GM03348 (cell line): ENCODE data around the gene SLC38A10.

Experiments
- DNase-seq: peaks from one replicate; pipeline ENCODE4 v3.0.0; 2012; ENCODE audit warnings: low spot score

Gene SLC38A10

GRCh38 chr17:81239714-81240555 is 55.2 kb downstream of the SLC38A10 start:
- DNase-seq: peak; percentile 60

- DNase-seq: peak; percentile 100
These were observed 56.0 kb downstream of the SLC38A10 start, which contains the start of the genes NDUFAF8 and TEPSIN for GRCh38 chr17:81238815-81239713. Gene NDUFAF8, plus strand, starts transcription at chr17:81239318. Its CDS starts 46 bp downstream, at chr17:81239364. Gene TEPSIN, minus strand, starts transcription at chr17:81239055. Its CDS starts 22 bp downstream, at chr17:81239033.

GRCh38 chr17:81238490-81238814 is 56.7 kb downstream of the SLC38A10 start:
- DNase-seq: no peak

DNA sequence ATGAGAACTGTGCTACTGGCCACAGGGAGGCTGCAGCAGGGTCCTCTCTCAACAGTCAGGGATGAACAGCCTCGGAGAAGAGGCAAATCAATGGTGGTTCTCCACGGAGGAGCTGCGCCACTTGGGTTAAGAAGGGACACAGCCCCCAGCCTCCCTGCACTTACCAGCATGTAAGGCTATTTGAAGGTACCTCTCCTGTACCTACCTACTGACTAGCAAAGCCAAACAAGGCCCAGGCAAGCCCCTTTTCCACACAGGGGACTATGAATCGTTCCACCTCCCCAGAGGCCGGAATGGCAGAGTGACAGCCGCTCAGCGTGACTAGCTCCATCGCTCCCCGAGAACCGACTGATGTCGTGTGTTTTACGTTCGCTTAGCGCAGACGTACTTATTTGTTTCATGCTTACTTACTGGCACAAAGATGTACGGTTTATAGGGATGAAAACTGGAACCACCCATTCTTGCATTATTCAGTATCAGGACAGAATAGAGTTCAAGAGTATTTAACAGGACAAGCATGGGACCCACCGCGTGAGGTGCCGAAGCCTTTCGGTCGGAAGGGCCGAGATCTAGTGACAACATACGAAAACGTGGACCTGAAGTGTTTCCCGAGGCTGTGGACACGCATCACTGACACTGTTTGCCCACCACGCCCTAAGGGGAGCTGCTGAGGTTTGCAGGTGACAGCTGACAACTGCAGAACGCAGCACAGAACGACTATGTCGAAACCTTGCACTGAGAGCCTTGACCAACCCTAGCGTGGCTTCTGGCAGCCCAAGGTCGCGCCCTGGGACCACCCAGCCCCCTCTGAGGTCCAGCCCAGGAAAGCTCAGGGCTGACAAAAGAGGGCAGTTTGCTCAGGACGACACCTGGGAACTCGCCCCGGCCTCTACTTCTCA is 57.3 kb downstream of the SLC38A10 start:
- no peak for DNase-seq

DNA sequence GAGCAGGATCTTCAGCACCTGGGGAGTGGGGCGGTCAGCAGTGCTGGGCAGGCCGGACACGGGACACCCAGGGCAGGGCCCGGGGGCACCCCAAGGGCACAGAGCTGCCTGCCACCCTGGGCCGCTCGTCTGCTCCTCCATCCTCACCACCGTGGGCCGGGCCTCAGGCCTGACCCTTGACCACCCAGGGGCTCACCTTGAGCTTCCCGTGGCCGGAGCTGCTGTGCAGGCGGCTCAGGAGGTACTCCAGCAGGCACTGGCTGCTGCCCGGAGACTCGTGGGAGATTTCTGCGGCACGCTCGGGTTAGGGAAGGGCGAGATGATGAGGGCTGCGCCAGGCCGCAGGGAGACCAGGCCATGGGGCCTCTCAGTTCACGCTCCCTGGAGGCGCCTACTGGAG is 58.3 kb downstream of the SLC38A10 start:
- no peak for DNase-seq

GRCh38 chr17:81235822-81236740 is 59.0 kb downstream of the SLC38A10 start:
- no peak for DNase-seq

DNA sequence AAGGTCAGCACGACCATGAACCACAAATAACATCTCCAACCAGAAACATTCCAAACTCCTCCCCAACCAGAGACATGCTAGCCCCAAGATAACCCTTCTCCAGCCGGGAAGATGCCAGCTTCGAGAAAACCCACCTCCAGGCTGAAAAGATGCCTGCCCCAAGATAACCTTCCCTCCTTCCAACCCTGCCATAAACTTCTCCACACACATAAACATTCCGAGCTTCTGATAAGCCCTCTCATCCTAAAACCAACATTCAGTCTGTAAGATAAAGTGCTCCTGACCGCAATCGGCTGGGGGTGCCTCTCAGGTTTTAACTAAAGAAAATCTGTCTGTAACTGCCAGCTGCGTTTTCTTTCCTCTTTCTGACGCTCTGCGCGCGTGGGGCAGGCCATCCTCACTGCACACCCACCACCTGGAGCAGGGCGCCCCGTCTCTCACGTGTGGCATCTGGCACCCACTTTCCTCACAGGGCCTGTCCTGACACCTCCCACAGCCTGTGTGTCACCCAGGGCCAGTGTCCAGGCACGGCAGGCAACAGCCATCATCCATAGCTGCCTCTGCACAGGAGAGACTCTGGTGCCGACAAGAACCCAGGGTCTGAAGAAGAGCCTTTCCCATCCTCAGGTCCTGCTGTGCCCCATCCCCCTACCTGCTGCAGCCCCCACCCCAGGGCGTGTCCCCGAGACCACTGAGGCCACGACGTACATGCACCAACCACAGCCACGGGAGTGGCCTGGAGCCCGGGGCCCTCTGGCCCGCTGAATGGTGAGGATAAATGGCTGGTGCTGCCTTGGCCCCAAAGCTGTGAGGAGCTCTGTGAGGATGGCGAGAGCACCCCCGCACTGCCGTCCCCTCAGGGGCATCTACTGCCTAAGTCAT is 59.9 kb downstream of the SLC38A10 start:
- no peak for DNase-seq

- DNase-seq: no peak
These were observed 60.6 kb downstream of the SLC38A10 start for GRCh38 chr17:81234506-81234855.

GRCh38 chr17:81233811-81234505 is 61.1 kb downstream of the SLC38A10 start:
- no peak for DNase-seq

DNA sequence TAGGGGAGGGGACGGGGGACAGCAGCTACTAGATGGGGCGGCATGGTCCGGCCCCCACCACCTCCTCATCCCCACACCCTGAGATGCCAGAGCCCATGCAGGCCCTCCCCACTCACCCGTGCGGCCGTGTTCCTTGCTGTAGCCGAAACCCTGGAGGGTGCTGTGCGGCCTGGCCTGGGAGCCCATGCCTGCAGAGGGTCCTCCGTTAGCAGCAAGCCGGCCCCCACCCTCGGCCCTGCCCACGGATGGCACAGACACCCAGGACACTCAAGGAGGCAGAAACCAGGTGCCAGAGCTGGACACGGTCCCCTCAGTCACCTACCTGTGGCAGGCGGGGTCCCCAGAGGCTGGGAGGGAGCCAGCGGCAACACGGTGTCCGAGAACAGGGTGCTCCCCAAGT is 61.8 kb downstream of the SLC38A10 start:
- no peak for DNase-seq

- DNase-seq: no peak
These were observed 62.4 kb downstream of the SLC38A10 start for GRCh38 chr17:81232616-81233241.

DNA sequence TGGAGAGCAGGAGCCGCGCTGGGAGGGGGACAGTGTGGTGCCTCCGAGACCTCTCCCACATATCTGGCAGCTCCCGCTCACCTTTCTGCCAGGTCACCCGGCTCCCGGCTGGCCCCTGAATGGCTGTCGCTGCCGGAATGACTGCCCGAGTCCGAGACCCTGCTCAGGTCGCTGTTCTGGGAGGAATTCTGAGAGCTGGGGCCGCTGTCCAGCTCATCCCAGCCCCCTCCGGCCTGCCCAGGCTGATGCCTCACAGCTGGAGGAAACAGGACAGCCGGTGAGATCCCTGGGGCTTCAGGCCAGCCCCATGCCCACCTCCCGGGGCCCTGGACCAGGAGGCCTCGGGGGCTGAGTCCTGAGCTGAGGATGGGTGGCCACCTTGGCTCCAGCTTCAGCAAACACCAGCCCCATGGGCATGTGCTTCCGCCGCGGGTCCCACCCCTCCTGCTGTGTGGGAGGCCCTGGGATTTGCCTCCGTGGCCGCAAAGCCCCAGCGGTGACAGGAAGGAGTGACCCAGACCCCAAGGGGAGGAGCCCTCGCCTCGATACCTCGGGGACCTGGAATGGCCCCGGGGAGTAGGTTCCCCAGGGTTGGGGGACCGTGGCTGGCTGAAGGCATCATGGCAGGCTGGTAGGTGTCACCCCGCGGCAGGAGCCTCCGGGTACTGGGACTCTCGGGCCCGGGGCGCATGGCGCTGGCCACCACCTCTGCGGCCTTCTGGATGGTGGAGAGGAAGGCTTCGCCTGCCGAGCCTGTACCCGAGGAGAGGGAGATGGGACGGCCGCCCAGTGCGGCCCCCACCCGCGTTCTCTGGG is 63.1 kb downstream of the SLC38A10 start:
- no peak for DNase-seq

- no peak for DNase-seq
These were observed 63.9 kb downstream of the SLC38A10 start for GRCh38 chr17:81231121-81231645.

DNA sequence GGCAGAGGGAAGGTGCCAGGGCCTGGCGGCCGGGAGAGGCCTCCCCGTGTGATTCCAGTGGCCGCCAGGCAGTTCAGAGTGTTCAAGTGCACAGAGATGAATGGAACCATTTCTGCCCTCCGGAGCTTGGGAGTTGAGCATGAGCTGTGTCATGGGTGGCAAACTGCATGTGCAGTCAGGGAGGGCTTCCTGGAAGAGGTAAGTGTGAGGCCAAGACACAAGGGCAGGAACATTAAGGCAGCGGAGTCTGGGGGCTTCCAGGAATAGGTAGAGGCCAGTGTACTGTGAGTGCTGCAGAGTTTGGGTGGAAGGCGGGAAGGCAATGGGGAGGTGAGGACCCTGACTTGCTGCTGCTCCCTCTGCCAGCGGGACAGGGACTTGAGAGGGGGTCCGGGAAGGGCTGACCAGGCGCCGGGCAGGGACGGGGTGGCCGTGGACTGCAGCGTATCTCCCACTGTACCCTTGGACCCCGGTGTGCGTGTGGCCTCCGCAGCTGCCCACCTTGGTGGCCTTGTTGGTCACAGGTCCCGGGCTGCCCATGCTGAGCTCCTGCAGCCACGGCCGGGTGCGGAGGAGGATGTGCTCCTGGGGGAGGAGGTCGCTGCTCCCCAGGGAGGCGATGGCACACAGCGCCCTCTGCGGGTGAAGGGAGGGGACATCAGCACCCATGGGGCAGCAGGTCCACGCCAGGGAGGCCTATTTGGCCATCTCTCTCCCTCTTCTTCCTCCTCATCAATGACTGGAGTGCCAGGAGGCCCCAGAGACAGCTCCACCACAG is 64.9 kb downstream of the SLC38A10 start:
- DNase-seq: no peak

GRCh38 chr17:81229666-81229920 is 65.5 kb downstream of the SLC38A10 start:
- no peak for DNase-seq

GRCh38 chr17:81228834-81229665 is 66.1 kb downstream of the SLC38A10 start:
- no peak for DNase-seq
